IMR-90 (cell line): ENCODE measurements around the gene FBXL13. TPM values are rescaled to one million over a fixed set of nuclear protein-coding genes. Genes with fewer than 3 reads are reported as not detected.

ENCODE experiments used
- ATAC-seq: fragments of 200-7000 bp; cut with Tn5 transposase; 2 replicates; pipeline ENCODE4 v1.9.1; 2020; ENCODE audit warnings: low read depth, mild to moderate bottlenecking, moderate library complexity
- BruUV-seq: library from RNA; stranded (reverse); fragments of 400-500 nt; replicated peaks from 2 replicates; lab custom pipeline; 2021; lab: Mats Ljungman, UMichigan
- CTCF ChIA-PET: fragments of 300-600 bp; formaldehyde crosslinking; extraction: SDS; loops from one replicate; lab custom pipeline; 2021; ENCODE audit warnings: antibody characterized with exemption; lab: Yijun Ruan, JAX
- POLR2A ChIA-PET: fragments of 300-600 bp; sonication (Branson Sonifier 250); formaldehyde crosslinking; loops from one replicate; lab custom pipeline; 2022; ENCODE audit warnings: antibody characterized with exemption; ENCODE audit not compliant: unreplicated experiment; lab: Charles Lee
- DNase-seq: peaks from one replicate; pipeline ENCODE4 v3.0.0; 2013
- H2AFZ ChIP-seq: replicated peaks from 2 replicates; pipeline ENCODE3; 2013; ENCODE audit warnings: low read length, mild to moderate bottlenecking; ENCODE audit not compliant: poor library complexity
- H2AK5ac ChIP-seq: 2 replicates; pipeline ENCODE4 v1.6.1; 2013; ENCODE audit warnings: low read depth, low read length, inconsistent platforms
- H2AK9ac ChIP-seq: replicated peaks from 2 replicates; pipeline ENCODE3; 2013; ENCODE audit warnings: mild to moderate bottlenecking, low read depth, low read length, moderate library complexity; ENCODE audit not compliant: poor library complexity
- H2BK120ac ChIP-seq: 2 replicates; pipeline ENCODE4 v1.6.1; 2013; ENCODE audit warnings: low read depth, low read length, inconsistent platforms
- H2BK15ac ChIP-seq: 3 replicates; pipeline ENCODE4 v1.6.1; 2013; ENCODE audit warnings: low read depth, low read length, inconsistent platforms
- H2BK20ac ChIP-seq: 2 replicates; pipeline ENCODE4 v1.6.1; 2013; ENCODE audit warnings: low read depth, mild to moderate bottlenecking, inconsistent platforms, low read length, moderate library complexity
- H2BK5ac ChIP-seq: 2 replicates; pipeline ENCODE4 v1.6.1; 2013; ENCODE audit warnings: mild to moderate bottlenecking, low read depth, low read length, inconsistent platforms; ENCODE audit not compliant: poor library complexity, severe bottlenecking
- H3K14ac ChIP-seq: replicated peaks from 2 replicates; pipeline ENCODE4 v1.6.1; 2013; ENCODE audit warnings: low read depth, low read length, inconsistent platforms
- H3K18ac ChIP-seq: 2 replicates; pipeline ENCODE4 v1.6.1; 2013; ENCODE audit warnings: low read depth, low read length, control low read depth
- H3K23ac ChIP-seq: 2 replicates; pipeline ENCODE4 v1.6.1; 2013; ENCODE audit warnings: low read depth, low read length, inconsistent platforms
- H3K27ac ChIP-seq: 2 replicates; pipeline ENCODE4 v1.5.1; 2013; ENCODE audit warnings: mild to moderate bottlenecking, control low read depth, low read length; ENCODE audit not compliant: insufficient read depth
- H3K27me3 ChIP-seq: 2 replicates; pipeline ENCODE4 v1.6.1; 2013; ENCODE audit warnings: low read length; ENCODE audit not compliant: control insufficient read depth, insufficient read depth
- H3K36me3 ChIP-seq: 2 replicates; pipeline ENCODE4 v1.6.1; 2013; ENCODE audit warnings: low read length, mixed read lengths; ENCODE audit not compliant: control insufficient read depth, insufficient read depth
- H3K4ac ChIP-seq: 2 replicates; pipeline ENCODE4 v1.6.1; 2013; ENCODE audit warnings: low read depth, low read length, inconsistent platforms
- H3K4me1 ChIP-seq: 2 replicates; pipeline ENCODE4 v1.6.1; 2013; ENCODE audit warnings: low read length, mixed read lengths; ENCODE audit not compliant: control insufficient read depth, insufficient read depth
- H3K4me2 ChIP-seq: 2 replicates; pipeline ENCODE4 v1.6.1; 2013; ENCODE audit warnings: low read depth, mild to moderate bottlenecking, control low read depth, low read length, moderate library complexity
- H3K4me3 ChIP-seq: 2 replicates; pipeline ENCODE4 v1.5.1; 2013; ENCODE audit warnings: low read depth, mild to moderate bottlenecking, control low read depth, low read length, moderate library complexity; ENCODE audit not compliant: insufficient read depth
- H3K56ac ChIP-seq: 2 replicates; pipeline ENCODE4 v1.6.1; 2013; ENCODE audit warnings: low read length, inconsistent platforms; ENCODE audit not compliant: insufficient read depth; ENCODE audit errors: extremely low read depth
- H3K79me1 ChIP-seq, 2 experiments: 2 replicates each; pipeline ENCODE4 v1.6.1; 2013; ENCODE audit warnings: low read length in 2 of 2, inconsistent platforms in 1 of 2, low read depth in 1 of 2
- H3K9ac ChIP-seq: 2 replicates; pipeline ENCODE4 v1.6.1; 2013; ENCODE audit warnings: low read depth, low read length, control low read depth
- H3K9me1 ChIP-seq: 2 replicates; pipeline ENCODE4 v1.6.1; 2013; ENCODE audit warnings: low read length, inconsistent platforms; ENCODE audit not compliant: insufficient read depth
- H3K9me3 ChIP-seq: 2 replicates; pipeline ENCODE4 v1.6.1; 2013; ENCODE audit warnings: low read length; ENCODE audit not compliant: control insufficient read depth, insufficient read depth
- H4K20me1 ChIP-seq: 2 replicates; pipeline ENCODE4 v1.6.1; 2013; ENCODE audit warnings: low read length, inconsistent platforms; ENCODE audit not compliant: insufficient read depth
- H4K5ac ChIP-seq: 2 replicates; pipeline ENCODE4 v1.6.1; 2013; ENCODE audit warnings: mild to moderate bottlenecking, low read depth, low read length, control low read depth
- H4K8ac ChIP-seq, 2 experiments: 2 replicates each; pipeline ENCODE4 v1.6.1; 2013; ENCODE audit warnings: low read depth in 2 of 2, low read length in 2 of 2, control low read depth in 1 of 2, inconsistent platforms in 1 of 2
- H4K91ac ChIP-seq: 2 replicates; pipeline ENCODE4 v1.6.1; 2013; ENCODE audit warnings: low read depth, low read length, inconsistent platforms; ENCODE audit not compliant: insufficient read depth
- CEBPB ChIP-seq: IDR thresholded peaks from 2 replicates; pipeline ENCODE4 v1.6.1; 2012; ENCODE audit warnings: low read depth, low read length, improper control_type of control experiment
- CHD1 ChIP-seq: IDR thresholded peaks from 2 replicates; pipeline ENCODE4 v1.6.1; 2012; ENCODE audit warnings: low read depth, low read length, improper control_type of control experiment
- CTCF ChIP-seq: conservative IDR thresholded peaks from 2 replicates; pipeline ENCODE4 v1.5.1; 2012; ENCODE audit warnings: mild to moderate bottlenecking, low read depth, low read length, improper control_type of control experiment
- ELK1 ChIP-seq: fragments of 150-350 bp; IDR thresholded peaks from 2 replicates; pipeline ENCODE4 v1.6.1; 2016; ENCODE audit warnings: low read depth, mild to moderate bottlenecking, low read length, moderate library complexity, borderline replicate concordance
- MAFK ChIP-seq: IDR thresholded peaks from 2 replicates; pipeline ENCODE4 v1.6.1; 2012; ENCODE audit warnings: low read depth, low read length, improper control_type of control experiment
- RAD21 ChIP-seq: IDR thresholded peaks from 2 replicates; pipeline ENCODE4 v1.6.1; 2012; ENCODE audit warnings: low read length, improper control_type of control experiment
- RCOR1 ChIP-seq: IDR thresholded peaks from 2 replicates; pipeline ENCODE4 v1.6.1; 2012; ENCODE audit warnings: mild to moderate bottlenecking, low read length, improper control_type of control experiment; ENCODE audit not compliant: insufficient replicate concordance
- RFX5 ChIP-seq: IDR thresholded peaks from 2 replicates; pipeline ENCODE4 v1.8.0; 2012; ENCODE audit warnings: low read depth, mild to moderate bottlenecking, low read length, moderate library complexity
- WGBS, 2 experiments: methylation state at CpG; one replicate each; pipeline versions ENCODE4 v1.1.5 to v1.1.7; 2013; ENCODE audit warnings: missing lambda C conversion rate in 2 of 2; ENCODE audit not compliant: insufficient read length in 1 of 2; ENCODE audit errors: extremely low coverage in 2 of 2; 5-methylcytosine and 5-hydroxymethylcytosine counted together
- dilution Hi-C: fragments of 300-500 bp; cut with HindIII; formaldehyde crosslinking; loops from one replicate; pipeline ENCODE4 v1.14.3; 2018; ENCODE audit warnings: low sequenced_read_pairs; ENCODE audit not compliant: unreplicated experiment
- in situ Hi-C: fragments of 300-500 bp; cut with MboI; formaldehyde crosslinking; loops from 3 replicates; pipeline ENCODE4 v1.14.3; 2019; ENCODE audit warnings: low sequenced_read_pairs, inconsistent platforms, mixed read lengths
- intact Hi-C: fragments of 100-400 bp; cut with micrococcal nuclease; formaldehyde crosslinking; loops from 2 replicates; pipeline ENCODE4 v1.10.0; 2022
- polyA plus RNA-seq, 3 experiments: library from polyadenylated mRNA; depleted of rRNA; stranded (reverse); fragments of >200 nt; gene quantifications; 2 replicates each; pipeline ENCODE4 v1.2.3, GENCODE V29; 2012; ENCODE audit warnings: low replicate concordance in 1 of 3
- total RNA-seq: library from RNA; depleted of rRNA; stranded (reverse); fragments of >200 nt; gene quantifications from 2 replicates; pipeline ENCODE4 v1.2.3, GENCODE V29; 2012

Gene FBXL13
- total and polyA plus RNA-seq, 2 of the 4 experiments (the other 2 are of a cell fraction): 0.24 to 0.36 TPM

DNA sequence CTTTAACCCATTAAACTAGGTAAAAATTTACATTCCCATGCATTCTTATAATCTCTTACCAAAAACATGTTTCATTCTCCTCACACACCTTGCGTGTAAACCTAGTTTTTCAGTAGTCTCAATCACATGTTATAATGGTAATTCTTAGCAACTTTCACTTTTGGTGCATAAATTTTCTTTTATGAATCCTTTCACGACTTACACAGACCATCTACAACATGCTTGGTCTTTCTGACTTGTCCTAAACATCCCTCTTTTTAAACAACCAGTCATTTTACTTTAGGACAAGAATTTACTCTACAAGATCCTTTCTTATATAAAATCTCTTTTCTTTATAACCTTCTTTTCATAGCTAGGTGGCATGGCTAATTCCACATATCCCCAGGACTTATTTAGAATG, 25.8 kb downstream of the FBXL13 start:
- Histone ChIP-seq H3K4me3 (no peak overlapping the region), H4K91ac (no peak overlapping the region), H3K79me1 (no peaks in the 10 kb centered on the region), H3K4me2 (no peak overlapping the region), H3K18ac (no peak overlapping the region), H3K4ac (no peak overlapping the region), H2BK120ac (no peak overlapping the region), H4K20me1 (no peaks in the 10 kb centered on the region), H3K56ac (no peak overlapping the region), H2BK15ac (no peak overlapping the region), H3K36me3 (no peaks in the 10 kb centered on the region), H3K23ac (no peak overlapping the region), H4K8ac (no peak overlapping the region), H3K27me3 (no peaks in the 10 kb centered on the region), H3K4me1 (no peaks in the 10 kb centered on the region), H3K9me1 (no peaks in the 10 kb centered on the region), H3K27ac (no peak overlapping the region), H4K5ac (no peak overlapping the region), H2AFZ (no peak overlapping the region), H2BK5ac (no peak overlapping the region), H3K14ac (no peak overlapping the region), H2BK20ac (no peak overlapping the region), H2AK5ac (no peak overlapping the region), H3K9ac (no peak overlapping the region), H2AK9ac (no peak overlapping the region), H3K9me3 (peaks cover 5% of the 10 kb centered on the region; the same call in 1 of the 2 replicates)
- CTCF ChIA-PET: no interaction called here
- intact Hi-C loops (no loop called here), dilution Hi-C loops (no loop called here), in situ Hi-C loops (no loop called here)
- DNase-seq (peak; percentile 20), ATAC-seq (no peak)
- 59% methylated on average over 2 of the region's 2 CpGs; no CpG with 5 or more reads in 1 of the 2 experiments for WGBS, 2 experiments
- POLR2A ChIA-PET: no interaction called here
- TF ChIP-seq RCOR1 (no peak), CEBPB (no peak), RFX5 (no peak), RAD21 (no peak), CHD1 (no peak), ELK1 (no peak), CTCF (no peak), MAFK (no peak)
- no TSS peak for BruUV-seq
